ENCODE results near the gene TIMM29.

TIMM29 gene

GRCh38 chr19:10916602-10917001, 12.0 kb upstream of the TIMM29 start:
- no peak overlapping the region for H3K4me2 ChIP-seq (ENCODE audit: low read depth, low read length, poor library complexity, severe bottlenecking)
- H3K36me3 ChIP-seq (ENCODE audit: low read length), result no peaks in the 10 kb centered on the region
- no peak overlapping the region for H3K27ac ChIP-seq (ENCODE audit: low read depth, low read length)
- H3K9me3 ChIP-seq (ENCODE audit: insufficient read depth, low read length), result no peaks in the 10 kb centered on the region
- H3K9ac ChIP-seq (ENCODE audit: low read length), result no peak overlapping the region
- no peaks in the 10 kb centered on the region for H3K27me3 ChIP-seq (ENCODE audit: low read length)
- no peak overlapping the region for H2AFZ ChIP-seq (ENCODE audit: low read depth, low read length, severe bottlenecking)
- no peaks in the 10 kb centered on the region for H3K79me2 ChIP-seq (ENCODE audit: insufficient read depth, low read length)
- no peaks in the 10 kb centered on the region for H4K20me1 ChIP-seq (ENCODE audit: low read depth, low read length)
- H3K4me3 ChIP-seq (ENCODE audit: insufficient read depth, low read length, poor library complexity, severe bottlenecking), result no peak overlapping the region
- TF ChIP-seq EZH2phosphoT487 (conservative IDR thresholded peaks at IDR 0.05; ENCODE audit: low read length), result no peak
- TF ChIP-seq CTCF (IDR thresholded peaks at IDR 0.05; ENCODE audit: insufficient read depth, low read length, poor library complexity, severe bottlenecking), result no peak
- H3K9me2 ChIP-seq (replicated peaks; ENCODE audit: insufficient read depth, low read length), result no peaks in the 10 kb centered on the region
- H3F3A ChIP-seq (ENCODE audit: insufficient read depth), result 0 out of 2 replicates have a peak, but pooled peaks cover 4% of the 10 kb centered on the region

- no peak overlapping the region for H2AFZ ChIP-seq (ENCODE audit: low read depth, low read length, severe bottlenecking)
- no peaks in the 10 kb centered on the region for H3K79me2 ChIP-seq (ENCODE audit: insufficient read depth, low read length)
- no peaks in the 10 kb centered on the region for H3K27me3 ChIP-seq (ENCODE audit: low read length)
- H3K4me3 ChIP-seq (ENCODE audit: insufficient read depth, low read length, poor library complexity, severe bottlenecking), result no peak overlapping the region
- H3F3A ChIP-seq (ENCODE audit: insufficient read depth), result 0 out of 2 replicates have a peak, but pooled peaks cover 4% of the 10 kb centered on the region
- no peaks in the 10 kb centered on the region for H4K20me1 ChIP-seq (ENCODE audit: low read depth, low read length)
- no peaks in the 10 kb centered on the region for H3K9me2 ChIP-seq (replicated peaks; ENCODE audit: insufficient read depth, low read length)
- TF ChIP-seq CTCF (IDR thresholded peaks at IDR 0.05; ENCODE audit: insufficient read depth, low read length, poor library complexity, severe bottlenecking) (no peak), EZH2phosphoT487 (conservative IDR thresholded peaks at IDR 0.05; ENCODE audit: low read length) (no peak)
- no peak overlapping the region for H3K4me2 ChIP-seq (ENCODE audit: low read depth, low read length, poor library complexity, severe bottlenecking)
- no peaks in the 10 kb centered on the region for H3K9me3 ChIP-seq (ENCODE audit: insufficient read depth, low read length)
- H3K36me3 ChIP-seq (ENCODE audit: low read length), result no peaks in the 10 kb centered on the region
- no peak overlapping the region for H3K27ac ChIP-seq (ENCODE audit: low read depth, low read length)
- no peak overlapping the region for H3K9ac ChIP-seq (ENCODE audit: low read length)
Measured at GRCh38 chr19:10918359-10918758, 10.3 kb upstream of the TIMM29 start.

- Histone ChIP-seq H3K9me2 (replicated peaks; ENCODE audit: insufficient read depth, low read length) (no peaks in the 10 kb centered on the region), H3K9me3 (ENCODE audit: insufficient read depth, low read length) (no peaks in the 10 kb centered on the region), H3F3A (ENCODE audit: insufficient read depth) (0 out of 2 replicates have a peak, but pooled peaks cover 4% of the 10 kb centered on the region), H3K36me3 (ENCODE audit: low read length) (no peaks in the 10 kb centered on the region), H3K27ac (ENCODE audit: low read depth, low read length) (no peak overlapping the region), H3K79me2 (ENCODE audit: insufficient read depth, low read length) (no peaks in the 10 kb centered on the region), H3K4me2 (ENCODE audit: low read depth, low read length, poor library complexity, severe bottlenecking) (no peak overlapping the region), H4K20me1 (ENCODE audit: low read depth, low read length) (no peaks in the 10 kb centered on the region), H2AFZ (ENCODE audit: low read depth, low read length, severe bottlenecking) (no peak overlapping the region), H3K4me3 (ENCODE audit: insufficient read depth, low read length, poor library complexity, severe bottlenecking) (no peak overlapping the region), H3K9ac (ENCODE audit: low read length) (no peak overlapping the region), H3K27me3 (ENCODE audit: low read length) (no peaks in the 10 kb centered on the region)
- TF ChIP-seq EZH2phosphoT487 (conservative IDR thresholded peaks at IDR 0.05; ENCODE audit: low read length) (no peak), CTCF (IDR thresholded peaks at IDR 0.05; ENCODE audit: insufficient read depth, low read length, poor library complexity, severe bottlenecking) (no peak)
Measured at GRCh38 chr19:10919352-10920287, 9.0 kb upstream of the TIMM29 start.

All from SU-DHL-6 (cell line).